GM11168 (cell line): ENCODE results near the gene SMOC2.

ENCODE experiments used
- in situ Hi-C: fragments of 300-500 bp; cut with MboI; formaldehyde crosslinking; loops from one replicate; pipeline ENCODE4 v1.12.0; 2022; ENCODE audit warnings: low sequenced_read_pairs; ENCODE audit not compliant: unreplicated experiment

Gene SMOC2

GRCh38 chr6:168508903-168509302 is 67.9 kb downstream of the SMOC2 start:
- in situ Hi-C loops = no loop called here

DNA sequence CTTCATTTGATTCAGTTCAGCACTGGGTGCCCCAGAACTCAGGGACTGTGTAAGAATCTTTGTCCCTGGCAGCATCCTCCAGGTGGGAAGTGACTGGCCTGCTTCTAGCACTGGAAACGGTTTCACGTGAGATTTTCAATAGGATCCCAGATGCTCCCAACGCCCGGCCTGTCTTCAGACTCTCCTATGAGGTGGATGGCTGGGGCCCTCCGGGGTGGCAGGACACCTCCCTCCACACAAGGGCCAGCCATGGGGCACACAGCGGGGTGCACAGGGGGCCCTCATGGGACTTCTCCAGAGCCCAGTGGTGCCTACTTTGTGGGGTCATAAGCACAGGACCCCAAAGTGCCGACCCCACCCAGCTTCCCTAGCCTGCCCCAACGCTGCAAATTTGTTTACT is 72.8 kb downstream of the SMOC2 start:
- in situ Hi-C loops = no loop called here

GRCh38 chr6:168514216-168514615 is 73.2 kb downstream of the SMOC2 start:
- in situ Hi-C loops = no loop called here

- in situ Hi-C loops = no loop called here
These were observed 74.4 kb downstream of the SMOC2 start for GRCh38 chr6:168515376-168515775.

- in situ Hi-C loops = no loop called here
These were observed 76.2 kb downstream of the SMOC2 start for GRCh38 chr6:168516944-168517741.

GRCh38 chr6:168517742-168518347 is 76.9 kb downstream of the SMOC2 start:
- in situ Hi-C loops = no loop called here

GRCh38 chr6:168518348-168518745 is 77.4 kb downstream of the SMOC2 start:
- in situ Hi-C loops = no loop called here

DNA sequence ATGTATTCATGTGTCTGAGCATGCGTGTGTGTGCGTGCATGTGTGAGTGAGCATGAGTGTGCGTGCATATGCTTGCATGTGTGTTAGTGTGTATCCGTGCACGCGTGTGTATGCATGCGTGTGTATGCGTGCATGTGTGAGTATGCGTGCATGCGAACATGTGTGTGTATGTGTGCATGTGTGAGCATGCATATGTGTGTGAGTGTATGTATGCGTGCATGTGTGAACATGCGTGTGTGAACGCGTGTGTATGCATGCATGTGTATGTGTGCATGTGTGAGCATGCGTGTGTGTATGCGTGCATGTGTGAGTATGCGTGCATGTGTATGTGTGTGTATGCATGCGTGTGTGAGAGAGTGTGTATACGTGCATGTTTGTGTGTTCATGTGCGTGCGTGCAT is 77.9 kb downstream of the SMOC2 start:
- in situ Hi-C loops = no loop called here

DNA sequence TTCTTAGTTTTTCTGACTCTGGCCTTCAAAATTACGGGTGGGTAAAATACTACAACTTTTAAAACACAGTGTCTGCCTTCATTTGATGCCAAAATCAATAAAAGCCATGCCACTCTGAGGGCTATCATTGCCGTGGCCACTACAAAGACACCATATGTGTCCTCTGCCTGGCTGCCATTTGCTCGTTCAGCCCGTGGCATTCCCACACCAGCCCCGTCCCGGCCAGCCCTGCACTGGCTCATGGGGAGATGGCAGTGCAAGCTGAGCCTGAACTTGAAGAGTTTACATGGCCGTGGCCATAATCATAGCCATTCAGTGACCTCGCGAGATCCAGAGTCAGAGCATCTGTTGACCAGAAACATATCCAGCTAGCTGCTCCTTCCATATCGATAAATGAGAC is 79.2 kb downstream of the SMOC2 start:
- in situ Hi-C loops = no loop called here

GRCh38 chr6:168524571-168525001 is 83.6 kb downstream of the SMOC2 start:
- in situ Hi-C loops = no loop called here

GRCh38 chr6:168525114-168525513 is 84.1 kb downstream of the SMOC2 start:
- in situ Hi-C loops = no loop called here

GRCh38 chr6:168525926-168526630 is 85.1 kb downstream of the SMOC2 start:
- in situ Hi-C loops = no loop called here

- in situ Hi-C loops = no loop called here
These were observed 85.9 kb downstream of the SMOC2 start for GRCh38 chr6:168526841-168527281.

- in situ Hi-C loops = no loop called here
These were observed 86.6 kb downstream of the SMOC2 start for GRCh38 chr6:168527451-168528210.

DNA sequence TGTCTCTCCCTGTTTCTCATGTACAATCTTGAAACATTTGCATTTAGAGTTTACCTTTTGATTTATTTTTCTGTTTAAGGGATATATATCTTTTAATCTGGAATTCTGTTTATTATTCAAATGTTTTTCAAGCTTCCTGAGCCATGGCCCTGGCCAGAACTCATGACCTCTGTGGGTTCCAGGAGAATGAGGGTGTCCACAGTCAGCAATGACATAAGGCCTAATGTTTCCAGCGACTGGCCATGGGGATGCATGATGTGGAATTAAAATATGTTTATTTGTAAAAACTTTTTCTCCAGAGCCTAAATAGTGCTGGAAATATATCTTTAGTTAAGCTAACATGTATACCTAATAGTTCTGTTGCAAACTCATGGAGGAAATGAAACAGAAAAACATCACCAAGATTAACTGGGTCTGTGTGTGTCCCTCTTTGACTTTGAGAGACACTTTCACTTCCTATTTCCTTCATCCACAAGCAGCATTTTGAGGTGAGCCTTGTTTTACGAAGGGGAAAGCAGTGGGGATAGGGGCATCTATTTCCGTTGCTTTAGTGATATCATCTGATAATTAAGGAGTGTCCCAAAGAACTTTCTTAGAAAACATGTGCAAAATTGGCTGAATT is 87.6 kb downstream of the SMOC2 start:
- in situ Hi-C loops = no loop called here

GRCh38 chr6:168529214-168529613 is 88.2 kb downstream of the SMOC2 start:
- in situ Hi-C loops = no loop called here

GRCh38 chr6:168530653-168531071 is 89.7 kb downstream of the SMOC2 start:
- in situ Hi-C loops = no loop called here

DNA sequence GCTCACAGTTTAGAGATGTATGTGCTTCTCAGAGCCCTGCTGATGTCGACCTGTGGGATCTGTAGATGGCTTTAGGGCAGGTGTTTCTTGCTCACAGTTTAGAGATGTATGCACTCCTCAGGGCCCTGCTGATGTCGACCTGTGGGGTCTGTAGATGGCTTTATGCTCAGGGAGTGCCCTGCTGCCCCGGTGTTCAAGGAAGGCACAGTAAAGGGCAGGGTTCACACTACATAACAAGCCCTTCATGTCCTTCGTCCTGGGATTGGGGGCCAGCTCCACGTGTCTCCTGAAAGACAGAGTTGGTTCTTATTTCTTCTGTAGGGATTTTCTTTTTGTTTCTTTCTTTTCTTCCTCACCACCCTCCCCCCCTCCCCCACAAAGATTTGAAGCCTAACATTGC is 91.1 kb downstream of the SMOC2 start:
- in situ Hi-C loops = no loop called here

DNA sequence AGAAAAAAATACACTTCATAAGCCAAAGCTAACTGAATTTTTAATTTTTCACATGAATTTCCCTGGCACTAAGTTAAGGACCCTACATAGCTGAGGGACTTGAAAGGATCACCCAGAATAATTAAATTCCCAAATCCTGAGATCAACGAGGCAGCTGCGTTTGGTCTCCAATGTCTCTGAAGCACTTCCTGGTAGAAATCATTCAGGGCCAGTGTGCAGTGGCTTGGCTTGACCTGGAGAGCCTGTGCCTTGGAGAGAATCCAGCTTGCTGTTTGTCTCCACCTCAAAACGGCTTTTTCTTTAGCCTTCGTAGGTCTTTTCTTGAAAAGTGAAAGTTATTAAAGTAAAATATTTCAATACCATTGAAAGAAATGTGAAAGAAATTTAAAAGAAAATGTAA is 92.4 kb downstream of the SMOC2 start:
- in situ Hi-C loops = no loop called here

- in situ Hi-C loops = no loop called here
These were observed 93.3 kb downstream of the SMOC2 start for GRCh38 chr6:168534265-168534664.
